ENCODE data around the gene SAXO1. TPM values are rescaled to one million over a fixed set of nuclear protein-coding genes. Genes with fewer than 3 reads are reported as not detected.

SAXO1 gene
- total RNA-seq, 1 experiment from 2014 or later, result not detected

GRCh38 chr9:18889550-18889949, 143.5 kb downstream of the SAXO1 start:
- POLR2A ChIA-PET, result no interaction called here
- no TSS peak for BruUV-seq (replicated peaks)
- peaks cover 3% of the 10 kb centered on the region for H3K9me3 Mint-ChIP-seq (ENCODE audit: unreplicated experiment)
- TF ChIP-seq CTCF (IDR thresholded peaks at IDR 0.05; ENCODE audit: unreplicated experiment), result no peak
- no peak overlapping the region for H3K27ac Mint-ChIP-seq (ENCODE audit: low read depth, unreplicated experiment)
- DNase-seq (ENCODE audit: unreplicated experiment), result no peak
- intact Hi-C loops (cut with micrococcal nuclease), result no loop called here
- no peaks in the 10 kb centered on the region for H3K27me3 Mint-ChIP-seq (ENCODE audit: insufficient read depth, unreplicated experiment)
- CTCF ChIA-PET, result interaction anchor here (0.7 kb wide), 1 partner anchor 20 kb away, joined by 3 read pairs; no protein-coding TSS in a partner anchor
- H3K4me1 Mint-ChIP-seq (ENCODE audit: insufficient read depth, unreplicated experiment), result no peaks in the 10 kb centered on the region
- H3K36me3 Mint-ChIP-seq (ENCODE audit: insufficient read depth, unreplicated experiment), result no peaks in the 10 kb centered on the region
- H3K4me3 Mint-ChIP-seq (ENCODE audit: unreplicated experiment), result no peak overlapping the region

- no peaks in the 10 kb centered on the region for H3K27me3 Mint-ChIP-seq (ENCODE audit: insufficient read depth, unreplicated experiment)
- BruUV-seq (replicated peaks), result no TSS peak
- no peaks in the 10 kb centered on the region for H3K9me3 Mint-ChIP-seq (ENCODE audit: unreplicated experiment)
- no peaks in the 10 kb centered on the region for H3K36me3 Mint-ChIP-seq (ENCODE audit: insufficient read depth, unreplicated experiment)
- intact Hi-C loops (cut with micrococcal nuclease), result no loop called here
- POLR2A ChIA-PET, result no interaction called here
- DNase-seq (ENCODE audit: unreplicated experiment), result no peak
- no peak overlapping the region for H3K27ac Mint-ChIP-seq (ENCODE audit: low read depth, unreplicated experiment)
- no peaks in the 10 kb centered on the region for H3K4me1 Mint-ChIP-seq (ENCODE audit: insufficient read depth, unreplicated experiment)
- no peak for TF ChIP-seq CTCF (IDR thresholded peaks at IDR 0.05; ENCODE audit: unreplicated experiment)
- H3K4me3 Mint-ChIP-seq (ENCODE audit: unreplicated experiment), result no peak overlapping the region
- CTCF ChIA-PET, result no interaction called here
Observed at GRCh38 chr9:18888290-18888689, 144.7 kb downstream of the SAXO1 start.

GRCh38 chr9:18887546-18887945, 145.5 kb downstream of the SAXO1 start:
- no TSS peak for BruUV-seq (replicated peaks)

GRCh38 chr9:18881758-18882157, 151.3 kb downstream of the SAXO1 start:
- BruUV-seq (replicated peaks), result no TSS peak
- no peak for DNase-seq (ENCODE audit: unreplicated experiment)
- ChIA-PET CTCF (no interaction called here), POLR2A (interaction anchor here (0.6 kb wide), 1 partner anchor 551 kb away, joined by 3 read pairs; no protein-coding TSS in a partner anchor)
- no peak for TF ChIP-seq CTCF (IDR thresholded peaks at IDR 0.05; ENCODE audit: unreplicated experiment)
- no peaks in the 10 kb centered on the region for H3K36me3 Mint-ChIP-seq (ENCODE audit: insufficient read depth, unreplicated experiment)
- peaks cover 22% of the 10 kb centered on the region for H3K27me3 Mint-ChIP-seq (ENCODE audit: insufficient read depth, unreplicated experiment)
- intact Hi-C loops (cut with micrococcal nuclease), result no loop called here
- no peaks in the 10 kb centered on the region for H3K4me1 Mint-ChIP-seq (ENCODE audit: insufficient read depth, unreplicated experiment)
- H3K9me3 Mint-ChIP-seq (ENCODE audit: unreplicated experiment), result no peaks in the 10 kb centered on the region
- no peak overlapping the region for H3K4me3 Mint-ChIP-seq (ENCODE audit: unreplicated experiment)
- H3K27ac Mint-ChIP-seq (ENCODE audit: low read depth, unreplicated experiment), result no peak overlapping the region

More at GRCh38 chr9:18887546-18887945, 145.5 kb downstream of the SAXO1 start:
- intact Hi-C loops (cut with micrococcal nuclease), result no loop called here
- DNase-seq (ENCODE audit: unreplicated experiment), result no peak
- no peaks in the 10 kb centered on the region for H3K36me3 Mint-ChIP-seq (ENCODE audit: insufficient read depth, unreplicated experiment)
- no peak overlapping the region for H3K4me3 Mint-ChIP-seq (ENCODE audit: unreplicated experiment)
- no peaks in the 10 kb centered on the region for H3K9me3 Mint-ChIP-seq (ENCODE audit: unreplicated experiment)
- no peaks in the 10 kb centered on the region for H3K27me3 Mint-ChIP-seq (ENCODE audit: insufficient read depth, unreplicated experiment)
- no peak for TF ChIP-seq CTCF (IDR thresholded peaks at IDR 0.05; ENCODE audit: unreplicated experiment)
- no peak overlapping the region for H3K27ac Mint-ChIP-seq (ENCODE audit: low read depth, unreplicated experiment)
- no peaks in the 10 kb centered on the region for H3K4me1 Mint-ChIP-seq (ENCODE audit: insufficient read depth, unreplicated experiment)
- POLR2A ChIA-PET, result no interaction called here
- CTCF ChIA-PET, result no interaction called here

Measured in MCF 10A (cell line).